HepG2 (cell line): ENCODE data around the gene KIRREL2. TPM values are rescaled to one million over a fixed set of nuclear protein-coding genes. Genes with fewer than 3 reads are reported as not detected.

Source experiments
- ATAC-seq: fragments of 200-7000 bp; cut with Tn5 transposase; 3 replicates; pipeline ENCODE4 v1.9.1; 2020; ENCODE audit warnings: mild to moderate bottlenecking, moderate library complexity
- BruUV-seq: library from RNA; stranded (reverse); fragments of 400-500 nt; replicated peaks from 2 replicates; lab custom pipeline; 2021; lab: Mats Ljungman, UMichigan
- CTCF ChIA-PET: fragments of 300-600 bp; formaldehyde crosslinking; extraction: SDS; loops from one replicate; lab custom pipeline; 2021; ENCODE audit warnings: low total read pairs, inconsistent platforms, low intra/inter-chr PET ratio; lab: Yijun Ruan, JAX
- POLR2A ChIA-PET: fragments of 350-600 bp; sonication (Branson Sonifier 250); formaldehyde crosslinking; loops from one replicate; lab custom pipeline; 2020; ENCODE audit warnings: antibody characterized with exemption, inconsistent platforms; lab: Yijun Ruan, JAX
- DNase-seq: peaks from one replicate; pipeline ENCODE4 v3.0.0-alpha.2; 2015; ENCODE audit warnings: low spot score
- FAIRE-seq: peaks from 3 replicates; lab custom pipeline; 2011; peaks lifted over from hg19 to GRCh38; lab: Jason Lieb, UNC
- H2AFZ ChIP-seq: one replicate; pipeline ENCODE4 v1.6.1; 2011; ENCODE audit warnings: low read length, inconsistent platforms
- H3K27ac ChIP-seq: fragments of 300-600 bp; 3 replicates; pipeline ENCODE4 v1.8.0; 2011; ENCODE audit warnings: mixed run types, mild to moderate bottlenecking, mixed read lengths, low read length, inconsistent platforms; ENCODE audit not compliant: insufficient read depth; ENCODE audit errors: extremely low read length
- H3K27me3 ChIP-seq, 2 experiments: fragments of 200-600 bp in 1 of 2; 2 replicates in 1 of 2; 3 replicates in 1 of 2; pipeline versions ENCODE4 v1.6.0 to v1.8.0; 2011; ENCODE audit warnings: low read length in 2 of 2, mild to moderate bottlenecking in 2 of 2, moderate library complexity in 2 of 2, inconsistent platforms in 1 of 2; ENCODE audit not compliant: insufficient read depth in 2 of 2, control insufficient read depth in 1 of 2
- H3K36me3 ChIP-seq, 2 experiments: fragments of 200-600 bp in 1 of 2; replicated peaks in 1 of 2; 2 replicates in 1 of 2; 3 replicates in 1 of 2; pipeline versions ENCODE4 v1.5.1 to v1.8.0; 2011; ENCODE audit warnings: low read length in 2 of 2, inconsistent platforms in 1 of 2; ENCODE audit not compliant: insufficient read depth in 2 of 2, control insufficient read depth in 1 of 2
- H3K4me1 ChIP-seq: 2 replicates; pipeline ENCODE4 v1.5.1; 2012; ENCODE audit warnings: low read length, inconsistent platforms; ENCODE audit not compliant: insufficient read depth
- H3K4me2 ChIP-seq: 2 replicates; pipeline ENCODE4 v1.6.0; 2011; ENCODE audit warnings: low read depth, low read length, inconsistent platforms
- H3K4me3 ChIP-seq, 3 experiments: fragments of 200-600 bp in 1 of 3; sonication (generic), shearing (Covaris generic) in 1 of 3; replicated peaks in 1 of 3; 2 replicates each; pipeline ENCODE4 v1.5.1; 2011 to 2016; ENCODE audit warnings: low read length in 3 of 3, inconsistent platforms in 2 of 3, low read depth in 2 of 3, mild to moderate bottlenecking in 2 of 3, control low read depth in 1 of 3, mixed read lengths in 1 of 3; ENCODE audit not compliant: insufficient read depth in 1 of 3
- H3K79me2 ChIP-seq: one replicate; pipeline ENCODE4 v1.6.1; 2011; ENCODE audit warnings: low read length, inconsistent platforms; ENCODE audit not compliant: insufficient read depth
- H3K9ac ChIP-seq: 2 replicates; pipeline ENCODE4 v1.6.0; 2011; ENCODE audit warnings: mild to moderate bottlenecking, low read depth, low read length, inconsistent platforms; ENCODE audit not compliant: insufficient read depth
- H3K9me3 ChIP-seq: 2 replicates; pipeline ENCODE4 v1.5.1; 2012; ENCODE audit warnings: mild to moderate bottlenecking, low read length
- H4K20me1 ChIP-seq: 2 replicates; pipeline ENCODE4 v1.6.0; 2011; ENCODE audit warnings: inconsistent platforms, mild to moderate bottlenecking, low read length, moderate library complexity; ENCODE audit not compliant: insufficient read depth
- FOXA3 ChIP-seq: IDR thresholded peaks from 2 replicates; pipeline ENCODE4 v1.6.1; 2016; ENCODE audit warnings: missing genetic modification reagents, missing compliant biosample characterization
- HNF1A ChIP-seq, 2 experiments: sonication (generic) in 1 of 2; formaldehyde crosslinking in 1 of 2; IDR thresholded peaks; 2 replicates each; pipeline versions ENCODE4 v1.4.0 to v1.6.1; 2016 to 2020; ENCODE audit warnings: borderline replicate concordance in 1 of 2, low read depth in 1 of 2, mild to moderate bottlenecking in 1 of 2, missing genetic modification reagents in 1 of 2
- LCORL ChIP-seq, 2 experiments: fragments of 450-650 bp in 1 of 2; sonication (generic) in 1 of 2; formaldehyde crosslinking in 1 of 2; IDR thresholded peaks; 2 replicates each; pipeline versions ENCODE4 v1.5.0 to v1.6.1; 2017 to 2020; ENCODE audit warnings: antibody characterized with exemption in 1 of 2, missing genetic modification reagents in 1 of 2
- NFE2L2 ChIP-seq: fragments of 150-350 bp; IDR thresholded peaks from 2 replicates; pipeline ENCODE4 v1.6.1; 2014; ENCODE audit warnings: low read length
- POLR2A ChIP-seq, 2 experiments: IDR thresholded peaks; 2 replicates each; pipeline ENCODE4 v1.6.1; 2011; ENCODE audit warnings: low read depth in 2 of 2, low read length in 2 of 2, mild to moderate bottlenecking in 1 of 2, moderate library complexity in 1 of 2; ENCODE audit not compliant: insufficient read depth in 1 of 2
- REST ChIP-seq, 2 experiments: IDR thresholded peaks; 2 replicates each; pipeline ENCODE4 v1.6.1; 2011 to 2012; ENCODE audit warnings: low read length in 2 of 2, borderline replicate concordance in 1 of 2, low read depth in 1 of 2, mild to moderate bottlenecking in 1 of 2, moderate library complexity in 1 of 2
- SIN3B ChIP-seq: fragments of 150-350 bp; IDR thresholded peaks from 2 replicates; pipeline ENCODE4 v1.6.1; 2014; ENCODE audit warnings: low read length
- TAF1 ChIP-seq: sonication (generic); formaldehyde crosslinking; IDR thresholded peaks from 2 replicates; pipeline ENCODE4 v1.4.0; 2020; ENCODE audit warnings: missing genetic modification reagents
- ZFX ChIP-seq: sonication (generic); formaldehyde crosslinking; IDR thresholded peaks from 2 replicates; pipeline ENCODE4 v1.4.0; 2020; ENCODE audit warnings: mild to moderate bottlenecking, low read depth, missing genetic modification reagents, moderate library complexity
- ZNF180 ChIP-seq: sonication (generic); formaldehyde crosslinking; IDR thresholded peaks from 2 replicates; pipeline ENCODE4 v1.4.0; 2020; ENCODE audit warnings: low read depth, missing genetic modification reagents, borderline replicate concordance
- ZNF33A ChIP-seq: sonication (generic); formaldehyde crosslinking; IDR thresholded peaks from 2 replicates; pipeline ENCODE4 v1.5.1; 2020; ENCODE audit warnings: missing genetic modification reagents, mild to moderate bottlenecking, moderate library complexity, borderline replicate concordance
- ZNF549 ChIP-seq: sonication (generic); formaldehyde crosslinking; IDR thresholded peaks from 2 replicates; pipeline ENCODE4 v1.5.0; 2020; ENCODE audit warnings: missing genetic modification reagents
- WGBS: methylation state at CpG from one replicate; pipeline ENCODE4 v1.1.6; 2017; ENCODE audit warnings: low lambda C conversion rate; 5-methylcytosine and 5-hydroxymethylcytosine counted together
- in situ Hi-C: cut with HindIII; loops from 2 replicates; pipeline ENCODE4 v1.10.0; 2017; ENCODE audit warnings: low pct_unique_long_range_greater_than_20kb; ENCODE audit not compliant: extremely low pct_ligation_motif_present
- intact Hi-C: fragments of 100-400 bp; cut with micrococcal nuclease; formaldehyde crosslinking; loops from one replicate; pipeline ENCODE4 v1.10.0; 2022; ENCODE audit not compliant: unreplicated experiment
- polyA plus RNA-seq, 8 experiments: library from polyadenylated mRNA; depleted of rRNA in 3 of 8; stranded (reverse) in 7 of 8; unstranded in 1 of 8; fragments of >200 nt; fragmentation: Illumina TruSeq in 4 of 8; extraction: Trizol in 4 of 8; gene quantifications; 2 replicates each; pipeline versions ENCODE4 v1.2.1 to v1.2.3, GENCODE V29; 2011 to 2016; ENCODE audit warnings: low read depth in 4 of 8, missing spikeins in 1 of 8, mixed read lengths in 1 of 8; ENCODE audit not compliant: insufficient read depth in 1 of 8
- total RNA-seq, 5 experiments: library from RNA; depleted of rRNA; stranded (reverse); fragments of >200 nt; fragmentation: Illumina TruSeq; extraction: Trizol; gene quantifications; 2 replicates each; pipeline ENCODE4 v1.2.3, GENCODE V29; 2016; ENCODE audit warnings: low read depth in 1 of 5

Gene KIRREL2
- total and polyA plus RNA-seq, 2 of the 13 experiments (the other 11 are each of a cell fraction or from before 2014, with no cell fraction given), result 0.18 to 2.4 TPM

GRCh38 chr19:35860436-35860817 lies 3.7 kb downstream of the KIRREL2 start (continued):
- no peak for TF ChIP-seq HNF1A (IDR thresholded peaks at IDR 0.05; ENCODE audit: low read depth)
- TF ChIP-seq HNF1A (CRISPR knock-in tag; IDR thresholded peaks at IDR 0.05; ENCODE audit: borderline replicate concordance), result no peak

- in situ Hi-C loops, result no loop called here
- Histone ChIP-seq H3K36me3 (no peaks in the 10 kb centered on the region), H3K79me2 (no peaks in the 10 kb centered on the region), H3K4me3 (peak overlapping the region; percentile 41 to 70 (median 50)), H4K20me1 (no peaks in the 10 kb centered on the region), H3K9ac (peak overlapping the region; percentile 24; the same call in 1 of the 2 replicates), H3K27me3 (peaks cover 6 to 39% of the 10 kb centered on the region in 2 experiments), H3K4me1 (peaks cover 39% of the 10 kb centered on the region), H3K4me2 (peak overlapping the region; percentile 92), H2AFZ (no peak overlapping the region), H3K9me3 (no peaks in the 10 kb centered on the region), H3K27ac (no peak overlapping the region)
- WGBS, result 15% methylated on average over 21 of the region's 55 CpGs
- peak; percentile 83 for FAIRE-seq
- no TSS peak for BruUV-seq
- peak; percentile 92 for ATAC-seq
- CTCF ChIA-PET, result no interaction called here
- intact Hi-C loops, result loop anchor here (5.0 kb wide), 1 partner anchor 49 kb away; the partner anchor contains the start of gene PRODH2
- DNase-seq, result peak; percentile 89
- POLR2A ChIA-PET, result interaction anchor here (0.7 to 1.1 kb wide), 4 partner anchors 15 to 113 kb away, joined by 3 to 4 read pairs (median 3); partner anchors contain the start of genes LIN37 and PRODH2
- TF ChIP-seq ZNF33A (CRISPR knock-in tag) (no peak), FOXA3 (CRISPR knock-in tag) (no peak), SIN3B (no peak), TAF1 (CRISPR knock-in tag) (peak; percentile 53), ZFX (peak; percentile 38; the same call in 1 of the 2 replicates), ZNF180 (CRISPR knock-in tag) (no peak), LCORL (IDR thresholded peaks at IDR 0.05) (no peak), LCORL (CRISPR knock-in tag; IDR thresholded peaks at IDR 0.05) (peak; percentile 57; the same call in 1 of the 2 replicates), REST (IDR thresholded peaks at IDR 0.05; ENCODE audit: borderline replicate concordance in 1 of 2, low read depth in 1 of 2, low read length in 2 of 2) (no peak), NFE2L2 (no peak), POLR2A (IDR thresholded peaks at IDR 0.05; ENCODE audit: insufficient read depth in 1 of 2, low read depth in 2 of 2, low read length in 2 of 2) (0 out of 4 replicates have a peak, but pooled peaks of 1 of the 2 experiments have one; percentile 27), ZNF549 (CRISPR knock-in tag) (no peak)
Observed at GRCh38 chr19:35860818-35861639, 4.3 kb downstream of the KIRREL2 start.
